HepG2 (cell line): Measurements from ENCODE around the gene ENPP1. TPM values are rescaled to one million over a fixed set of nuclear protein-coding genes. Genes with fewer than 3 reads are reported as not detected.

Experiments
- CEBPB ChIP-seq: IDR thresholded peaks from 2 replicates; pipeline ENCODE4 v1.6.1; 2011; ENCODE audit warnings: low read depth, low read length, improper control_type of control experiment, borderline replicate concordance
- EZH2 ChIP-seq: conservative IDR thresholded peaks from 2 replicates; pipeline ENCODE4 v1.6.1; 2012; ENCODE audit warnings: mild to moderate bottlenecking, low read depth, low read length, moderate library complexity
- GATA4 ChIP-seq: sonication (generic); IDR thresholded peaks from 2 replicates; pipeline ENCODE4 v1.6.1; 2016; ENCODE audit warnings: antibody characterized with exemption, low read depth, borderline replicate concordance
- HDAC1 ChIP-seq: sonication (generic); formaldehyde crosslinking; IDR thresholded peaks from 2 replicates; pipeline ENCODE4 v1.5.1; 2020; ENCODE audit warnings: mild to moderate bottlenecking, missing genetic modification reagents
- HDAC2 ChIP-seq: sonication (generic); formaldehyde crosslinking; IDR thresholded peaks from 2 replicates; pipeline ENCODE4 v1.4.0; 2020; ENCODE audit warnings: missing genetic modification reagents
- HNRNPUL1 ChIP-seq: fragments of 200-400 bp; formaldehyde crosslinking; IDR thresholded peaks from 2 replicates; pipeline ENCODE4 v1.6.1; 2017; ENCODE audit warnings: low read depth, mild to moderate bottlenecking, low read length, moderate library complexity
- MLLT10 ChIP-seq: sonication (generic); formaldehyde crosslinking; IDR thresholded peaks from 2 replicates; pipeline ENCODE4 v1.4.0; 2020; ENCODE audit warnings: missing genetic modification reagents
- SALL2 ChIP-seq: sonication (generic); formaldehyde crosslinking; IDR thresholded peaks from 2 replicates; pipeline ENCODE4 v1.8.1; 2023; ENCODE audit warnings: mild to moderate bottlenecking, missing genetic modification reagents, inconsistent platforms
- SIN3B ChIP-seq: fragments of 150-350 bp; IDR thresholded peaks from 2 replicates; pipeline ENCODE4 v1.6.1; 2014; ENCODE audit warnings: low read length
- SNRNP70 ChIP-seq: fragments of 200-400 bp; formaldehyde crosslinking; IDR thresholded peaks from 2 replicates; pipeline ENCODE4 v1.6.1; 2017; ENCODE audit warnings: mild to moderate bottlenecking, low read depth, low read length, moderate library complexity
- TMF1 ChIP-seq: sonication (generic); formaldehyde crosslinking; IDR thresholded peaks from 2 replicates; pipeline ENCODE4 v1.8.1; 2022; ENCODE audit warnings: low read depth, missing genetic modification reagents
- ZBTB7B ChIP-seq: sonication (generic); formaldehyde crosslinking; IDR thresholded peaks from 2 replicates; pipeline ENCODE4 v1.4.0; 2020; ENCODE audit warnings: missing genetic modification reagents
- ZNF431 ChIP-seq: sonication (generic); formaldehyde crosslinking; IDR thresholded peaks from 2 replicates; pipeline ENCODE4 v1.9.0; 2022; ENCODE audit warnings: missing genetic modification reagents, low read depth, mild to moderate bottlenecking, borderline replicate concordance
- ZNF441 ChIP-seq: sonication (generic); formaldehyde crosslinking; IDR thresholded peaks from 2 replicates; pipeline ENCODE4 v1.7.0; 2021; ENCODE audit warnings: missing genetic modification reagents, borderline replicate concordance
- polyA plus RNA-seq, 8 experiments: library from polyadenylated mRNA; depleted of rRNA in 3 of 8; stranded (reverse) in 7 of 8; unstranded in 1 of 8; fragments of >200 nt; fragmentation: Illumina TruSeq in 4 of 8; extraction: Trizol in 4 of 8; gene quantifications; 2 replicates each; pipeline versions ENCODE4 v1.2.1 to v1.2.3, GENCODE V29; 2011 to 2016; ENCODE audit warnings: low read depth in 4 of 8, missing spikeins in 1 of 8, mixed read lengths in 1 of 8; ENCODE audit not compliant: insufficient read depth in 1 of 8
- total RNA-seq, 5 experiments: library from RNA; depleted of rRNA; stranded (reverse); fragments of >200 nt; fragmentation: Illumina TruSeq; extraction: Trizol; gene quantifications; 2 replicates each; pipeline ENCODE4 v1.2.3, GENCODE V29; 2016; ENCODE audit warnings: low read depth in 1 of 5
- TF ChIP-seq, protein P1 (sequence below): sonication (generic); formaldehyde crosslinking; IDR thresholded peaks from 2 replicates; pipeline ENCODE4 v1.9.0; 2021; ENCODE audit warnings: missing genetic modification reagents, borderline replicate concordance
- TF ChIP-seq, protein P2 (sequence below): IDR thresholded peaks from 2 replicates; pipeline ENCODE4 v1.6.1; 2012; ENCODE audit warnings: inconsistent platforms
- TF ChIP-seq, protein P3 (sequence below): sonication (generic); formaldehyde crosslinking; IDR thresholded peaks from 2 replicates; pipeline ENCODE4 v1.5.1; 2020; ENCODE audit warnings: missing genetic modification reagents, mild to moderate bottlenecking, borderline replicate concordance
- TF ChIP-seq, protein P4 (sequence below): sonication (generic); formaldehyde crosslinking; conservative IDR thresholded peaks from 2 replicates; pipeline ENCODE4 v1.8.0; 2022; ENCODE audit warnings: mild to moderate bottlenecking, moderate library complexity, missing genetic modification reagents
- TF ChIP-seq, protein P5 (sequence below): sonication (generic); formaldehyde crosslinking; IDR thresholded peaks from 2 replicates; pipeline ENCODE4 v1.8.1; 2023; ENCODE audit warnings: mild to moderate bottlenecking, missing genetic modification reagents
- TF ChIP-seq, protein P6 (sequence below): IDR thresholded peaks from 2 replicates; pipeline ENCODE4 v1.4.0; 2020; ENCODE audit warnings: mild to moderate bottlenecking, missing genetic modification reagents

The ENPP1 gene
- total and polyA plus RNA-seq, 2 of the 13 experiments (the other 11 are each of a cell fraction or from before 2014, with no cell fraction given) = 56.5 to 160 TPM

DNA sequence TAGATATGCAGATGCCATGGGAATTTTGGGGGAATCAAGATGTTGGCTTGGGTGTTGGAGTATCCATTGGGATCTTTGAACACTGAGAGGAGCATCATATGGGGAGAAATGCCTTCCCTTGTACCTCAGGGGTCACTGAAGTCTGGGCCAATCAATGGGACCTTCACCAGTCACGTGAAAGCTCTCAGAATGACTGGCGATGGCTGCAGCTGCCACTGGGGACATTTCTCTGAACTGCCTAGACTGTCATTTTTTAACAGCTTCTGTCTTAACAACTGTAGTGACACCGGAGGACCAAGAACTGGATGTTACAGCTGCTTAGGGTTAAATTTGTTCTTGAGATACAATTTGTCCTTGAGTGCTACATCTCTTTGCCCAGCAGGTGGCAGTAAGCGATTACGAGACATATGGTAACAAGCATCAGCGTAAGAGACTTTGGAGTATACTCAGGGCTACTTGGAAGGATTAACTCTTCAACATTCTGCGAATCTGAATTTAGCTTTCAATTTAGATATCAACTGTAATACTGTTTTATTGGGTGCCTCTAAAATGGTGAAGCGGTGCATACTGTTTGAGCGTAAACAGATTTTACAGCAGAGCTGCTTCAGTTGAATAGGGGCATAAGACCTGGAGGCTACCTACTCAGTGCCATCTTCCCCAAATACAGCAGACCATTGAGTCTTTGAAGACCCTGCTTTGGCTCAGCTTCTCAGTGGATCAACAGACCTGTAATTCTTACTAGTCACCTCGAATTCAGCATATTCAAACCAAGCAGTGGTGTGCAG, 107.3 kb downstream of the ENPP1 start (continued):
- TF ChIP-seq, protein P1, sequence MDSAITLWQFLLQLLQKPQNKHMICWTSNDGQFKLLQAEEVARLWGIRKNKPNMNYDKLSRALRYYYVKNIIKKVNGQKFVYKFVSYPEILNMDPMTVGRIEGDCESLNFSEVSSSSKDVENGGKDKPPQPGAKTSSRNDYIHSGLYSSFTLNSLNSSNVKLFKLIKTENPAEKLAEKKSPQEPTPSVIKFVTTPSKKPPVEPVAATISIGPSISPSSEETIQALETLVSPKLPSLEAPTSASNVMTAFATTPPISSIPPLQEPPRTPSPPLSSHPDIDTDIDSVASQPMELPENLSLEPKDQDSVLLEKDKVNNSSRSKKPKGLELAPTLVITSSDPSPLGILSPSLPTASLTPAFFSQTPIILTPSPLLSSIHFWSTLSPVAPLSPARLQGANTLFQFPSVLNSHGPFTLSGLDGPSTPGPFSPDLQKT (CRISPR knock-in tag) = no peak
- TF ChIP-seq, protein P2, sequence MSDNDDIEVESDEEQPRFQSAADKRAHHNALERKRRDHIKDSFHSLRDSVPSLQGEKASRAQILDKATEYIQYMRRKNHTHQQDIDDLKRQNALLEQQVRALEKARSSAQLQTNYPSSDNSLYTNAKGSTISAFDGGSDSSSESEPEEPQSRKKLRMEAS = no peak
- TF ChIP-seq ZBTB7B (CRISPR knock-in tag) = no peak
- TF ChIP-seq SIN3B = no peak
- TF ChIP-seq MLLT10 (CRISPR knock-in tag) = no peak
- no peak for TF ChIP-seq GATA4
- TF ChIP-seq, protein P3, sequence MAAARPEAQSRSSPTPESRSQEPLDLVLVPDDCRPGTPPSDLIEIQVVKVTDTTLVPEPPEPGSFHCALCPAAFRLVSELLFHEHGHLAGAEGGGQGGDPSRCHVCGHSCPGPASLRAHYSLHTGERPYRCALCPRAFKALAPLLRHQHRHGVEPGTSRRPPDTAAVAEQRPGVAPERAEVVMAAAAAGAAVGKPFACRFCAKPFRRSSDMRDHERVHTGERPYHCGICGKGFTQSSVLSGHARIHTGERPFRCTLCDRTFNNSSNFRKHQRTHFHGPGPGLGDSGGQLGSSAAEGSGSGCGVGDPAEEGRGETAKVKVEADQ = 0 out of 2 replicates have a peak, but pooled peaks have one; percentile 61
- TF ChIP-seq HNRNPUL1 = no peak
- TF ChIP-seq, protein P4, sequence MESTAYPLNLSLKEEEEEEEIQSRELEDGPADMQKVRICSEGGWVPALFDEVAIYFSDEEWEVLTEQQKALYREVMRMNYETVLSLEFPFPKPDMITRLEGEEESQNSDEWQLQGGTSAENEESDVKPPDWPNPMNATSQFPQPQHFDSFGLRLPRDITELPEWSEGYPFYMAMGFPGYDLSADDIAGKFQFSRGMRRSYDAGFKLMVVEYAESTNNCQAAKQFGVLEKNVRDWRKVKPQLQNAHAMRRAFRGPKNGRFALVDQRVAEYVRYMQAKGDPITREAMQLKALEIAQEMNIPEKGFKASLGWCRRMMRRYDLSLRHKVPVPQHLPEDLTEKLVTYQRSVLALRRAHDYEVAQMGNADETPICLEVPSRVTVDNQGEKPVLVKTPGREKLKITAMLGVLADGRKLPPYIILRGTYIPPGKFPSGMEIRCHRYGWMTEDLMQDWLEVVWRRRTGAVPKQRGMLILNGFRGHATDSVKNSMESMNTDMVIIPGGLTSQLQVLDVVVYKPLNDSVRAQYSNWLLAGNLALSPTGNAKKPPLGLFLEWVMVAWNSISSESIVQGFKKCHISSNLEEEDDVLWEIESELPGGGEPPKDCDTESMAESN = no peak
- TF ChIP-seq, protein P5, sequence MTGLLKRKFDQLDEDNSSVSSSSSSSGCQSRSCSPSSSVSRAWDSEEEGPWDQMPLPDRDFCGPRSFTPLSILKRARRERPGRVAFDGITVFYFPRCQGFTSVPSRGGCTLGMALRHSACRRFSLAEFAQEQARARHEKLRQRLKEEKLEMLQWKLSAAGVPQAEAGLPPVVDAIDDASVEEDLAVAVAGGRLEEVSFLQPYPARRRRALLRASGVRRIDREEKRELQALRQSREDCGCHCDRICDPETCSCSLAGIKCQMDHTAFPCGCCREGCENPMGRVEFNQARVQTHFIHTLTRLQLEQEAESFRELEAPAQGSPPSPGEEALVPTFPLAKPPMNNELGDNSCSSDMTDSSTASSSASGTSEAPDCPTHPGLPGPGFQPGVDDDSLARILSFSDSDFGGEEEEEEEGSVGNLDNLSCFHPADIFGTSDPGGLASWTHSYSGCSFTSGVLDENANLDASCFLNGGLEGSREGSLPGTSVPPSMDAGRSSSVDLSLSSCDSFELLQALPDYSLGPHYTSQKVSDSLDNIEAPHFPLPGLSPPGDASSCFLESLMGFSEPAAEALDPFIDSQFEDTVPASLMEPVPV (CRISPR knock-in tag) = no peak
- TF ChIP-seq CEBPB = no peak
- TF ChIP-seq EZH2 = no peak
- TF ChIP-seq, protein P6, sequence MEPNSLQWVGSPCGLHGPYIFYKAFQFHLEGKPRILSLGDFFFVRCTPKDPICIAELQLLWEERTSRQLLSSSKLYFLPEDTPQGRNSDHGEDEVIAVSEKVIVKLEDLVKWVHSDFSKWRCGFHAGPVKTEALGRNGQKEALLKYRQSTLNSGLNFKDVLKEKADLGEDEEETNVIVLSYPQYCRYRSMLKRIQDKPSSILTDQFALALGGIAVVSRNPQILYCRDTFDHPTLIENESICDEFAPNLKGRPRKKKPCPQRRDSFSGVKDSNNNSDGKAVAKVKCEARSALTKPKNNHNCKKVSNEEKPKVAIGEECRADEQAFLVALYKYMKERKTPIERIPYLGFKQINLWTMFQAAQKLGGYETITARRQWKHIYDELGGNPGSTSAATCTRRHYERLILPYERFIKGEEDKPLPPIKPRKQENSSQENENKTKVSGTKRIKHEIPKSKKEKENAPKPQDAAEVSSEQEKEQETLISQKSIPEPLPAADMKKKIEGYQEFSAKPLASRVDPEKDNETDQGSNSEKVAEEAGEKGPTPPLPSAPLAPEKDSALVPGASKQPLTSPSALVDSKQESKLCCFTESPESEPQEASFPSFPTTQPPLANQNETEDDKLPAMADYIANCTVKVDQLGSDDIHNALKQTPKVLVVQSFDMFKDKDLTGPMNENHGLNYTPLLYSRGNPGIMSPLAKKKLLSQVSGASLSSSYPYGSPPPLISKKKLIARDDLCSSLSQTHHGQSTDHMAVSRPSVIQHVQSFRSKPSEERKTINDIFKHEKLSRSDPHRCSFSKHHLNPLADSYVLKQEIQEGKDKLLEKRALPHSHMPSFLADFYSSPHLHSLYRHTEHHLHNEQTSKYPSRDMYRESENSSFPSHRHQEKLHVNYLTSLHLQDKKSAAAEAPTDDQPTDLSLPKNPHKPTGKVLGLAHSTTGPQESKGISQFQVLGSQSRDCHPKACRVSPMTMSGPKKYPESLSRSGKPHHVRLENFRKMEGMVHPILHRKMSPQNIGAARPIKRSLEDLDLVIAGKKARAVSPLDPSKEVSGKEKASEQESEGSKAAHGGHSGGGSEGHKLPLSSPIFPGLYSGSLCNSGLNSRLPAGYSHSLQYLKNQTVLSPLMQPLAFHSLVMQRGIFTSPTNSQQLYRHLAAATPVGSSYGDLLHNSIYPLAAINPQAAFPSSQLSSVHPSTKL (CRISPR knock-in tag) = peak; percentile 36; the same call in 1 of the 2 replicates
- TF ChIP-seq SALL2 (CRISPR knock-in tag) = no peak
- no peak for TF ChIP-seq ZNF431 (CRISPR knock-in tag)
- TF ChIP-seq HDAC1 (CRISPR knock-in tag) = no peak
- peak; percentile 21; the same call in 1 of the 2 replicates for TF ChIP-seq HDAC2
- TF ChIP-seq SNRNP70 = no peak
- TF ChIP-seq TMF1 (CRISPR knock-in tag) = no peak
- TF ChIP-seq ZNF441 = no peak
